T-cell (primary cell): ENCODE data around the gene APPBP2. TPM values are rescaled to one million over a fixed set of nuclear protein-coding genes. Genes with fewer than 3 reads are reported as not detected.

ENCODE experiments used
- ATAC-seq, 4 experiments: fragments of 200-7000 bp in 3 of 4; fragments of 150-1000 bp in 1 of 4; cut with Tn5 transposase; replicated peaks in 1 of 4; 1 replicate in 3 of 4; 2 replicates in 1 of 4; pipeline ENCODE4 v1.10.0; 2021; ENCODE audit warnings: moderate library complexity in 3 of 4, mild to moderate bottlenecking in 2 of 4, moderate number of reproducible peaks in 1 of 4
- CTCF ChIA-PET, 2 donors: fragments of 300-600 bp; sonication (Branson Sonifier 250); formaldehyde crosslinking; loops; one replicate each; lab custom pipeline; 2022; ENCODE audit warnings: antibody characterized with exemption in 2 of 2; lab: Charles Lee
- POLR2A ChIA-PET, 2 donors: fragments of 300-600 bp; sonication (Branson Sonifier 250); formaldehyde crosslinking; loops; one replicate each; lab custom pipeline; 2022; ENCODE audit warnings: antibody characterized with exemption in 2 of 2; lab: Charles Lee
- DNase-seq, 35 experiments: peaks; one replicate each; pipeline versions ENCODE4 v3.0.0 to v3.0.0-alpha.2; 2013 to 2023
- H3K27ac ChIP-seq: one replicate; pipeline ENCODE4 v1.5.1; 2013; ENCODE audit warnings: low read length
- H3K27me3 ChIP-seq, 2 experiments: replicated peaks in 1 of 2; 1 replicate in 1 of 2; 2 replicates in 1 of 2; pipeline versions ENCODE4 v1.6.1 to v1.7.0; 2013; ENCODE audit warnings: low read length in 1 of 2, mixed read lengths in 1 of 2; ENCODE audit not compliant: control insufficient read depth in 2 of 2, insufficient read depth in 2 of 2; ENCODE audit errors: extremely low read depth in 1 of 2
- H3K36me3 ChIP-seq, 2 donors: 1 replicate in 1 of 2; 2 replicates in 1 of 2; pipeline versions ENCODE4 v1.6.1 to v1.7.0; 2013; ENCODE audit warnings: low read length in 1 of 2; ENCODE audit not compliant: control insufficient read depth in 2 of 2, insufficient read depth in 1 of 2; ENCODE audit errors: extremely low read depth in 1 of 2
- H3K4me1 ChIP-seq, 2 experiments: 1 replicate in 1 of 2; 2 replicates in 1 of 2; pipeline versions ENCODE4 v1.6.1 to v1.7.0; 2013; ENCODE audit warnings: low read length in 2 of 2, mixed read lengths in 1 of 2; ENCODE audit not compliant: insufficient read depth in 2 of 2, control insufficient read depth in 1 of 2; ENCODE audit errors: extremely low read depth in 1 of 2
- H3K4me3 ChIP-seq, 2 donors: 1 replicate in 1 of 2; 2 replicates in 1 of 2; pipeline versions ENCODE4 v1.5.1 to v1.7.0; 2013; ENCODE audit warnings: mild to moderate bottlenecking in 2 of 2, low read length in 1 of 2, moderate library complexity in 1 of 2; ENCODE audit not compliant: control insufficient read depth in 1 of 2; ENCODE audit errors: extremely low read depth in 1 of 2
- H3K9me3 ChIP-seq: 2 replicates; pipeline ENCODE4 v1.7.0; 2013
- H3K27ac Mint-ChIP-seq, 2 donors: one replicate each; pipeline ENCODE4 v1.8.0; 2020 to 2021; ENCODE audit warnings: mild to moderate bottlenecking in 2 of 2, mixed read lengths in 2 of 2
- H3K27me3 Mint-ChIP-seq, 2 donors: one replicate each; pipeline ENCODE4 v1.8.0; 2021 to 2022; ENCODE audit warnings: mixed read lengths in 2 of 2
- H3K36me3 Mint-ChIP-seq: one replicate; pipeline ENCODE4 v1.8.0; 2021; ENCODE audit warnings: mixed read lengths
- H3K4me1 Mint-ChIP-seq, 3 donors: one replicate each; pipeline ENCODE4 v1.8.0; 2020 to 2022; ENCODE audit warnings: mixed read lengths in 3 of 3, mild to moderate bottlenecking in 1 of 3
- H3K4me3 Mint-ChIP-seq, 3 donors: one replicate each; pipeline ENCODE4 v1.8.0; 2020 to 2022; ENCODE audit warnings: mild to moderate bottlenecking in 3 of 3, mixed read lengths in 3 of 3, moderate library complexity in 3 of 3
- H3K9me3 Mint-ChIP-seq, 3 donors: one replicate each; pipeline ENCODE4 v1.8.0; 2020 to 2022; ENCODE audit warnings: mixed read lengths in 3 of 3
- WGBS: methylation state at CpG from one replicate; pipeline ENCODE4 v1.1.5; 2013; ENCODE audit warnings: missing lambda C conversion rate; ENCODE audit not compliant: insufficient coverage; 5-methylcytosine and 5-hydroxymethylcytosine counted together
- total RNA-seq, 35 experiments: library from RNA in 6 of 35; stranded (reverse) in 6 of 35; fragments of 120-200 nt in 1 of 35; gene quantifications; one replicate each; pipeline versions ENCODE4 v1.2.1 to v1.2.4 and lab custom pipeline; 2013 to 2026

The APPBP2 gene
- total RNA-seq, 5 donors from 2014 or later (not counting 1 experiment from before 2014, with no cell fraction given) = 32.2 to 42.0 (median 36.6) TPM

DNA sequence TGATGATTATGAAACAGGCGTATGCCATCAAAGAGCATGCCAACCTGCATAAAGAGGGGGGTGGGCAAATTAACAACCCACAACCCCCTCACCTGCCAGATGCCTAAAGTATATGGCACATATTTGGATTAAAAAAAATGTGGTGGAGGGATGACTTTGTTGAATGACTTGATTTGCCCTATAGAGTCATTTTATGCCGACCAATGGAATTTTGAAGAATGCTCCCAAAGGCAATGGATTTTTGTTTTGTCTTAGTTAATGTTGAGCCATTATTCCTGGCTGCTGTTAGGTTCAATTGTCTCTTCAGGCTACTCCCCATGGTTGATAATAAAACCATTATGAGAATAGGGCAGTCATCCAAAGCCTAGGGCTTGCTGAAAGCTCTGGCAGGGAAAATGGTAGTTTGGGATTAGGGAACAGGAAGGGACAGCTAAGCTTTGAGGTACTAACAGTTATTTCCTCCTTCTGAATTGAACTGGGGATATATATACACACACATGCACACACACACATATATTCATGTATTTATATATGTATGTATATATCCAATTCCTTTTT lies 109.6 kb downstream of the APPBP2 start:
- no peaks in the 10 kb centered on the region for H3K36me3 ChIP-seq
- ChIA-PET CTCF (no interaction called here), POLR2A (no interaction called here)
- no peak overlapping the region for H3K27ac Mint-ChIP-seq
- no peak overlapping the region for H3K4me3 Mint-ChIP-seq
- 100% methylated on average over 1 of the region's 2 CpGs for WGBS
- no peaks in the 10 kb centered on the region for H3K36me3 Mint-ChIP-seq
- ATAC-seq = no peak
- peaks cover 3 to 4% of the 10 kb centered on the region in 2 experiments for H3K4me1 ChIP-seq
- no peak overlapping the region for H3K27ac ChIP-seq
- no peaks in the 10 kb centered on the region for H3K9me3 Mint-ChIP-seq
- H3K4me1 Mint-ChIP-seq = peaks cover 4 to 5% (median 4%) of the 10 kb centered on the region in 3 donors
- H3K27me3 ChIP-seq = no peaks in the 10 kb centered on the region
- peaks cover 0 to 5% of the 10 kb centered on the region in 2 donors for H3K27me3 Mint-ChIP-seq
- no peak overlapping the region for H3K4me3 ChIP-seq
- no peak for DNase-seq
- no peaks in the 10 kb centered on the region for H3K9me3 ChIP-seq

DNA sequence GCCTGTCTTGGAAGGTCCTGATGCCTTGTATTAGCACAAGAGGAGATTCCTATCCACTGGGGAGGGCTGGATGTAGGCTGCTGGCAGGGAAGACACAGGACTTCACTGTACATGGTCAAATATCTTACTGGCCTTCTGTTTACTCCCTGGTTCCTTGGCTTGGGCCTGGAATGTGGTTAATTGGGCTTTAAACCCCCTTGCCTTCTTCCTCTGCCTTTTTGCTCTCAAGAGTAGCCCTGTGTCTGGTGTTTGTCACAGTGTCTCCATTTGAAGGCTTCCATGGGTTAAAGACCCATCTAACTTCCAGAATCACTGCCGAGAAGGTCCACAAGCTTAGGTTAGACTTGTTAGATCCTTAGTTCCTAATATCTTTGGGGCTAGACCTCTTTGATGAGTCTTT lies 110.9 kb downstream of the APPBP2 start:
- WGBS = 100% methylated on average over 1 of the region's 1 CpG
- Mint-ChIP-seq H3K4me3 (no peak overlapping the region), H3K27ac (no peak overlapping the region), H3K36me3 (no peaks in the 10 kb centered on the region), H3K27me3 (peaks cover 0 to 5% of the 10 kb centered on the region in 2 donors), H3K4me1 (no peaks in the 10 kb centered on the region), H3K9me3 (no peaks in the 10 kb centered on the region)
- ChIA-PET CTCF (no interaction called here), POLR2A (no interaction called here)
- Histone ChIP-seq H3K27ac (no peak overlapping the region), H3K4me1 (no peaks in the 10 kb centered on the region), H3K36me3 (no peaks in the 10 kb centered on the region), H3K27me3 (no peaks in the 10 kb centered on the region), H3K9me3 (no peaks in the 10 kb centered on the region), H3K4me3 (no peak overlapping the region)
- DNase-seq = no peak
- ATAC-seq = no peak

- H3K4me3 Mint-ChIP-seq = no peak overlapping the region
- WGBS = no CpG with 5 or more reads among the region's 3 CpGs
- H3K4me1 ChIP-seq = no peaks in the 10 kb centered on the region
- POLR2A ChIA-PET = no interaction called here
- ATAC-seq (no peak), DNase-seq (no peak)
- no peak overlapping the region for H3K27ac ChIP-seq
- H3K27me3 ChIP-seq = peaks cover 0 to 4% of the 10 kb centered on the region in 2 experiments
- H3K36me3 ChIP-seq = no peaks in the 10 kb centered on the region
- H3K27me3 Mint-ChIP-seq = peaks cover 2 to 5% of the 10 kb centered on the region in 2 donors
- no peaks in the 10 kb centered on the region for H3K9me3 ChIP-seq
- H3K27ac Mint-ChIP-seq = no peak overlapping the region
- no peaks in the 10 kb centered on the region for H3K4me1 Mint-ChIP-seq
- no peaks in the 10 kb centered on the region for H3K9me3 Mint-ChIP-seq
- H3K36me3 Mint-ChIP-seq = no peaks in the 10 kb centered on the region
- CTCF ChIA-PET = no interaction called here
- H3K4me3 ChIP-seq = no peak overlapping the region
These were observed 113.3 kb downstream of the APPBP2 start for GRCh38 chr17:60412701-60413100.

DNA sequence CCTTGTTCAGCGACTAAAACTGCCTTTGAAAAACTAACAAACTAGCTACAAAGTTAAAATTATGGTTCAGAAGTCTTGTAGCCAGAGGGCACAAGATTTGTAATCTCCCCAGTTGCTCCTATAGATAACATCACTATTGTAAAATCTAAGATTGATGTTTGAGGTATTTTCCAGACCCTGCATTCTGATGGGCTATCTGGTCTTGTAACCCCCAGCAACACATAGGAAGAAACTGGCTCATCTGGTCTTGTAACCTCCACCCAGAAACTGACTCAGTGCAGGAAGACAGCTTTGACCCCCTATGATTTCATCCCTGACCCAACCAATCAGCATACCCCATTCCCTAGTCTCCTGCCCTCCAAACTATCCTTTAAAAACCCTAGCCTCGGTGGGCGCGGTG lies 116.0 kb downstream of the APPBP2 start:
- Mint-ChIP-seq H3K27me3 (peaks cover 7 to 9% of the 10 kb centered on the region in 2 donors), H3K4me3 (no peak overlapping the region), H3K9me3 (no peaks in the 10 kb centered on the region), H3K4me1 (no peaks in the 10 kb centered on the region), H3K27ac (no peak overlapping the region), H3K36me3 (no peaks in the 10 kb centered on the region)
- Histone ChIP-seq H3K36me3 (no peaks in the 10 kb centered on the region), H3K4me3 (no peak overlapping the region), H3K27me3 (peaks cover 0 to 8% of the 10 kb centered on the region in 2 experiments), H3K27ac (no peak overlapping the region), H3K4me1 (no peaks in the 10 kb centered on the region), H3K9me3 (no peaks in the 10 kb centered on the region)
- ATAC-seq (no peak), DNase-seq (no peak)
- POLR2A ChIA-PET = no interaction called here
- 90% methylated on average over 2 of the region's 4 CpGs for whole genome bisulfite sequencing
- CTCF ChIA-PET = interaction anchor here in 1 of 2 donors (0.6 to 0.9 kb wide), 2 partner anchors 19 to 91 kb away, joined by 3 read pairs; no protein-coding TSS in a partner anchor

GRCh38 chr17:60406887-60407286 lies 119.2 kb downstream of the APPBP2 start:
- no peak overlapping the region for H3K4me3 Mint-ChIP-seq
- DNase-seq = no peak
- no peak overlapping the region for H3K27ac Mint-ChIP-seq
- H3K27me3 ChIP-seq = peaks cover 0 to 8% of the 10 kb centered on the region in 2 experiments
- no peak overlapping the region for H3K4me3 ChIP-seq
- H3K4me1 Mint-ChIP-seq = no peaks in the 10 kb centered on the region
- no peaks in the 10 kb centered on the region for H3K9me3 ChIP-seq
- ATAC-seq = no peak
- WGBS = 91% methylated on average over 2 of the region's 3 CpGs
- H3K36me3 Mint-ChIP-seq = no peaks in the 10 kb centered on the region
- H3K4me1 ChIP-seq = no peaks in the 10 kb centered on the region
- no peaks in the 10 kb centered on the region for H3K9me3 Mint-ChIP-seq
- ChIA-PET CTCF (interaction anchor here in 1 of 2 donors (0.5 kb wide), 1 partner anchor 171 kb away, joined by 3 read pairs; no protein-coding TSS in a partner anchor), POLR2A (interaction anchor here in 1 of 2 donors (0.6 kb wide), 2 partner anchors 8 to 12 kb away, joined by 3 to 4 read pairs; no protein-coding TSS in a partner anchor)
- no peak overlapping the region for H3K27ac ChIP-seq
- H3K36me3 ChIP-seq = no peaks in the 10 kb centered on the region
- H3K27me3 Mint-ChIP-seq = peaks cover 7 to 9% of the 10 kb centered on the region in 2 donors

GRCh38 chr17:60403962-60404361 lies 122.1 kb downstream of the APPBP2 start:
- Mint-ChIP-seq H3K36me3 (no peaks in the 10 kb centered on the region), H3K4me1 (no peaks in the 10 kb centered on the region), H3K4me3 (no peak overlapping the region), H3K27me3 (peaks cover 7% of the 10 kb centered on the region in 2 donors), H3K27ac (no peak overlapping the region), H3K9me3 (no peaks in the 10 kb centered on the region)
- H3K27ac ChIP-seq = no peak overlapping the region
- ChIA-PET CTCF (interaction anchor here in 1 of 2 donors (0.6 kb wide), 1 partner anchor 200 kb away, joined by 3 read pairs; no protein-coding TSS in a partner anchor), POLR2A (interaction anchor here in 1 of 2 donors (0.8 kb wide), 1 partner anchor 13 kb away, joined by 9 read pairs; no protein-coding TSS in a partner anchor)
- 96% methylated on average over 5 of the region's 6 CpGs for WGBS
- ATAC-seq (no peak), DNase-seq (no peak)
- H3K36me3 ChIP-seq = no peaks in the 10 kb centered on the region
- peaks cover 1 to 2% of the 10 kb centered on the region in 2 experiments for H3K4me1 ChIP-seq
- H3K9me3 ChIP-seq = no peaks in the 10 kb centered on the region
- no peak overlapping the region for H3K4me3 ChIP-seq
- H3K27me3 ChIP-seq = peaks cover 0 to 8% of the 10 kb centered on the region in 2 experiments
